DOHH2 (cell line): Measurements from ENCODE around the gene KRT38.

Source experiments
- H3F3A ChIP-seq: fragments of 200-600 bp; sonication (generic), shearing (Covaris generic); 2 replicates; pipeline ENCODE4 v1.6.0; 2016; ENCODE audit warnings: antibody characterized with exemption, mild to moderate bottlenecking; ENCODE audit not compliant: control insufficient read depth, insufficient read depth
- H3K27ac ChIP-seq: fragments of 200-600 bp; sonication (generic); 2 replicates; pipeline ENCODE4 v1.5.1; 2014; ENCODE audit warnings: low read depth, mild to moderate bottlenecking, low read length, moderate library complexity
- H3K27me3 ChIP-seq: fragments of 200-600 bp; sonication (generic); 2 replicates; pipeline ENCODE4 v1.6.1; 2014; ENCODE audit warnings: mild to moderate bottlenecking, low read length, mixed read lengths; ENCODE audit not compliant: control insufficient read depth
- H3K36me3 ChIP-seq: fragments of 200-600 bp; sonication (generic); 2 replicates; pipeline ENCODE4 v1.6.1; 2014; ENCODE audit warnings: mild to moderate bottlenecking, low read length, moderate library complexity, mixed read lengths; ENCODE audit not compliant: control insufficient read depth
- H3K4me1 ChIP-seq: fragments of 200-600 bp; sonication (generic); 2 replicates; pipeline ENCODE4 v1.6.1; 2014; ENCODE audit warnings: mild to moderate bottlenecking, low read length, mixed read lengths; ENCODE audit not compliant: control insufficient read depth
- H3K4me2 ChIP-seq: fragments of 200-600 bp; sonication (generic); 2 replicates; pipeline ENCODE4 v1.6.0; 2014; ENCODE audit warnings: mild to moderate bottlenecking, low read length, moderate library complexity
- H3K4me3 ChIP-seq: fragments of 200-600 bp; sonication (generic); 2 replicates; pipeline ENCODE4 v1.5.1; 2014; ENCODE audit warnings: mild to moderate bottlenecking, low read length, mixed read lengths
- H3K79me2 ChIP-seq: fragments of 200-600 bp; sonication (generic); 2 replicates; pipeline ENCODE4 v1.6.1; 2014; ENCODE audit warnings: mild to moderate bottlenecking, low read length, mixed read lengths; ENCODE audit not compliant: control insufficient read depth
- H3K9me2 ChIP-seq: fragments of 200-600 bp; sonication (generic); replicated peaks from 2 replicates; pipeline ENCODE4 v1.6.1; 2014; ENCODE audit warnings: mild to moderate bottlenecking, low read length, mixed read lengths; ENCODE audit not compliant: control insufficient read depth
- H3K9me3 ChIP-seq: fragments of 200-600 bp; sonication (generic); 2 replicates; pipeline ENCODE4 v1.6.1; 2014; ENCODE audit warnings: antibody characterized with exemption, low read length, mixed read lengths; ENCODE audit not compliant: control insufficient read depth, insufficient read depth
- H4K20me1 ChIP-seq: fragments of 200-600 bp; sonication (generic); 2 replicates; pipeline ENCODE4 v1.6.0; 2014; ENCODE audit warnings: low read depth, mild to moderate bottlenecking, antibody characterized with exemption, low read length, moderate library complexity; ENCODE audit not compliant: control insufficient read depth, insufficient read depth
- EZH2phosphoT487 ChIP-seq: fragments of 200-600 bp; sonication (generic); IDR thresholded peaks from 2 replicates; pipeline ENCODE4 v1.6.1; 2017; ENCODE audit warnings: borderline replicate concordance, mild to moderate bottlenecking, antibody characterized with exemption, low read length, moderate library complexity, mixed read lengths
- TF ChIP-seq, protein P1 (sequence below): fragments of 200-600 bp; sonication (generic); IDR thresholded peaks from one replicate; pipeline ENCODE4 v1.5.1; 2014; ENCODE audit warnings: antibody characterized with exemption, mild to moderate bottlenecking, low read depth, low read length; ENCODE audit not compliant: poor library complexity, severe bottlenecking

The KRT38 gene

DNA sequence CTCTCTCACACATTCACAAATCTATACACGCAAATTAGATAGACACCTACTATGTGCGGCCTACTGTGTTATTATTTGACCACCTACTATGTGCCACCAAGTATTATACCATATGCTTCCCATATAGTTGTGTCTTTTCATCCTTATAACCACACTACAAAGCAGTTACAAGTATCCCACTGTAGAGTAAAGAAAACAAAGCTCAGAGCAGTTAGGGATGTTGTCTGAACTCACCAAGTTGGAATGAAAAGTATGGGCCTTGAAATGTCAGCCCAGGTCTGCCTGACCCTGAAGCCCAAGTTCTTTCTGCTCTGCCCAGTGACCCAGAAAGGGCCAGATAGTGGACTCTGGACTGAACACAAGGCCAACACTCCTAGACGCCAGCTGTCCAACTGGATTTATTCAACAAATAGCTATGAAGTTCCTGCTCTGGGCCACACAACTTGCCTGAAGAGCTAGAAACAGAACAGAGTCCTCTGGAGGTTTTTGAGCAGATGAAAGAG is 24.9 kb downstream of the KRT38 start:
- Histone ChIP-seq H3K4me1 (no peaks in the 10 kb centered on the region), H3K27ac (no peak overlapping the region)

DNA sequence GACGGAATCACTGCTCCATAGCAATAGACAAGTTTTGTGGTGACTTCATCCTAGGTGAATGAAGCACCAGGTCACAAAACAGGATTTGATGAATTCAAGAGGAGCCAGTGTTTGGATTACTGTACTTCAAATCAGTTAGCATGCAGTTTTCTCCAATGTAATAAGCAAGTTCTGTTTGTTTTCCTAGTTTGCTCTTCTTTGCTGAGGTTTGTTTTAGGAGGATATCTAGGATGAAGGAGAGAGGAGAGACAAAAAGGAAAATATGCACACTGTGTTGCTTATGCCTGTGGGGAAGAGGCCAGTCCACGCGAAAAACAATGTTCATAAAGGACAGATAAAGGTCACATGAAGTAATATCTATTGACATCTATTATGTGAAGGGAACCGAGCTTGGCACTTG is 25.4 kb downstream of the KRT38 start:
- TF ChIP-seq EZH2phosphoT487, result no peak
- TF ChIP-seq, protein P1, sequence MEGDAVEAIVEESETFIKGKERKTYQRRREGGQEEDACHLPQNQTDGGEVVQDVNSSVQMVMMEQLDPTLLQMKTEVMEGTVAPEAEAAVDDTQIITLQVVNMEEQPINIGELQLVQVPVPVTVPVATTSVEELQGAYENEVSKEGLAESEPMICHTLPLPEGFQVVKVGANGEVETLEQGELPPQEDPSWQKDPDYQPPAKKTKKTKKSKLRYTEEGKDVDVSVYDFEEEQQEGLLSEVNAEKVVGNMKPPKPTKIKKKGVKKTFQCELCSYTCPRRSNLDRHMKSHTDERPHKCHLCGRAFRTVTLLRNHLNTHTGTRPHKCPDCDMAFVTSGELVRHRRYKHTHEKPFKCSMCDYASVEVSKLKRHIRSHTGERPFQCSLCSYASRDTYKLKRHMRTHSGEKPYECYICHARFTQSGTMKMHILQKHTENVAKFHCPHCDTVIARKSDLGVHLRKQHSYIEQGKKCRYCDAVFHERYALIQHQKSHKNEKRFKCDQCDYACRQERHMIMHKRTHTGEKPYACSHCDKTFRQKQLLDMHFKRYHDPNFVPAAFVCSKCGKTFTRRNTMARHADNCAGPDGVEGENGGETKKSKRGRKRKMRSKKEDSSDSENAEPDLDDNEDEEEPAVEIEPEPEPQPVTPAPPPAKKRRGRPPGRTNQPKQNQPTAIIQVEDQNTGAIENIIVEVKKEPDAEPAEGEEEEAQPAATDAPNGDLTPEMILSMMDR, result no peak
- Histone ChIP-seq H3K27me3 (no peaks in the 10 kb centered on the region), H3K27ac (no peak overlapping the region), H3K4me2 (no peak overlapping the region), H3K36me3 (no peaks in the 10 kb centered on the region), H3K9me2 (no peaks in the 10 kb centered on the region), H3K79me2 (no peaks in the 10 kb centered on the region), H4K20me1 (no peaks in the 10 kb centered on the region), H3F3A (no peaks in the 10 kb centered on the region), H3K4me3 (no peak overlapping the region), H3K4me1 (no peaks in the 10 kb centered on the region), H3K9me3 (no peaks in the 10 kb centered on the region)

More for the DNA sequence above, 24.9 kb downstream of the KRT38 start:
- Histone ChIP-seq H3K9me3 (no peaks in the 10 kb centered on the region), H3K9me2 (no peaks in the 10 kb centered on the region), H3K79me2 (no peaks in the 10 kb centered on the region), H4K20me1 (no peaks in the 10 kb centered on the region), H3K36me3 (no peaks in the 10 kb centered on the region), H3K4me3 (no peak overlapping the region), H3F3A (no peaks in the 10 kb centered on the region), H3K4me2 (no peak overlapping the region), H3K27me3 (no peaks in the 10 kb centered on the region)
- TF ChIP-seq, protein P1, result no peak
- no peak for TF ChIP-seq EZH2phosphoT487

DNA sequence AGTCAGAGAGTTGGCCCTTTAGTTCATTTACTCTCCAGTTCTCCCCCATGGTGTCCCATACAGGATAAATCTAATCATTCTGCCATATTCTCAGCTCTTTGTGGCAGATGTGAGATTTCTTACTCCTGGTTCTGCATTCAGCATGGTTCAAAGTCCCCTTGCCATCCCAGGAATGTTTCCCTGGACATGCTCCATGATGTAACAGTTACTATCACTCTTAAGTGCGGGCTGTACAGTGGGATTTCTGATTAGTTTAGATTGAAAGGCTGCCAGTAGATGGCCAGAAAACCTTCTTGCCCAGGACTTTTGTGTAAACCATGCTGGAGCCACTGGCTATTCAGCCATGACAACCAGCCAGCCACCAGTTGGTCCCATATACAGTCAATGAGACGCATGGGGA is 26.8 kb downstream of the KRT38 start:
- no peaks in the 10 kb centered on the region for H3K27me3 ChIP-seq
- no peaks in the 10 kb centered on the region for H4K20me1 ChIP-seq
- H3K9me3 ChIP-seq, result no peaks in the 10 kb centered on the region
- no peaks in the 10 kb centered on the region for H3K9me2 ChIP-seq
- H3K36me3 ChIP-seq, result no peaks in the 10 kb centered on the region
- no peak for TF ChIP-seq EZH2phosphoT487
- TF ChIP-seq, protein P1, result no peak
- H3K4me3 ChIP-seq, result no peak overlapping the region
- no peaks in the 10 kb centered on the region for H3K4me1 ChIP-seq
- H3K4me2 ChIP-seq, result no peak overlapping the region
- no peak overlapping the region for H3K27ac ChIP-seq
- H3K79me2 ChIP-seq, result no peaks in the 10 kb centered on the region
- H3F3A ChIP-seq, result no peaks in the 10 kb centered on the region

DNA sequence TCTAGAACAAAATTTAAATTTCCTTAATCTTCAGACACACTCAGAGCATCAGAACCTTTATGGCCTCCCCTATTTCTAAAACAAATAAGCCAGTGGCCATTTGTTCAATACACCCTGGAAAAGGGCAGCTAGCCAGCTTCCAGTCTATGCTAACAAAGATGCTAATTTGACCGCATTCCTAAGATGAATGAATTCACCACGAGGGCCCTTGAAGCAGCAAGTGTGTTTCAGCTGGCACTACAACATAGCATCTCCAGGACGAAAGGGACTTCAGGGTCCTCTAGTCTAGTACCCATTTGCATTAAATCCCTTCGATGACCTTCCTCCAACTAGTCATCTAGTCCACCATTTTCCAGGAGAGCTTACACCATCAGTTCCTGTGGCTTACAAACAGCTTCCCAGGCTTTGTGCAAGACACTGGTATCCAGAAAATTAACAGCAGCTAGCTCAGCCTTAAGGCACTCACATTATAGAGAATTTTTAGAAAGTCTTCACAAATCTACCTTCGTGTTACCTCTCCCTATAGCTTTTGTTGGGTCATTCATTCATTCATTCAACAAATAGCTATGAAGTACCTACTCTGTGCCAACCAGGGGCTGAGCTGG is 27.3 kb downstream of the KRT38 start:
- TF ChIP-seq EZH2phosphoT487, result no peak
- TF ChIP-seq, protein P1, result no peak
- Histone ChIP-seq H3K9me2 (no peaks in the 10 kb centered on the region), H3K36me3 (no peaks in the 10 kb centered on the region), H3K79me2 (no peaks in the 10 kb centered on the region), H3K27me3 (no peaks in the 10 kb centered on the region), H4K20me1 (no peaks in the 10 kb centered on the region), H3F3A (no peaks in the 10 kb centered on the region), H3K4me3 (no peak overlapping the region), H3K4me1 (no peaks in the 10 kb centered on the region), H3K27ac (no peak overlapping the region), H3K4me2 (no peak overlapping the region), H3K9me3 (no peaks in the 10 kb centered on the region)
